OCI-LY1 (cell line): ENCODE results near the gene PRRG4.
A peak's percentile ranks its signal among the peaks of the same experiment; 100 is the strongest.
"Not testable (repeated sequence)": the region's sequence is repeated elsewhere in the genome, so short reads cannot be mapped to it uniquely, and the experiment has no call there.

Source experiments
- H2AFZ ChIP-seq: fragments of 200-600 bp; sonication (generic), shearing (Covaris generic); 2 replicates; pipeline ENCODE4 v1.6.0; 2014; ENCODE audit warnings: antibody characterized with exemption, mild to moderate bottlenecking, low read length
- H3F3A ChIP-seq: fragments of 200-600 bp; sonication (generic), shearing (Covaris generic); 2 replicates; pipeline ENCODE4 v1.6.0; 2014; ENCODE audit warnings: mild to moderate bottlenecking, antibody characterized with exemption, low read length, moderate library complexity; ENCODE audit not compliant: insufficient read depth
- H3K27ac ChIP-seq: fragments of 200-600 bp; sonication (generic); 2 replicates; pipeline ENCODE4 v1.5.1; 2014; ENCODE audit warnings: low read length, mixed run types, mild to moderate bottlenecking, low read depth; ENCODE audit not compliant: poor library complexity, severe bottlenecking
- H3K27me3 ChIP-seq: fragments of 200-600 bp; sonication (generic); 2 replicates; pipeline ENCODE4 v1.6.0; 2014; ENCODE audit warnings: antibody characterized with exemption, mild to moderate bottlenecking, low read length, moderate library complexity; ENCODE audit not compliant: insufficient read depth
- H3K36me3 ChIP-seq: fragments of 200-600 bp; sonication (generic); 2 replicates; pipeline ENCODE4 v1.6.1; 2014; ENCODE audit warnings: mild to moderate bottlenecking, antibody characterized with exemption, low read length, moderate library complexity, mixed read lengths; ENCODE audit not compliant: insufficient read depth
- H3K4me1 ChIP-seq: fragments of 200-600 bp; sonication (generic); 2 replicates; pipeline ENCODE4 v1.5.1; 2014; ENCODE audit warnings: mild to moderate bottlenecking, low read length, moderate library complexity; ENCODE audit not compliant: insufficient read depth, severe bottlenecking
- H3K4me2 ChIP-seq: fragments of 200-600 bp; sonication (generic), shearing (Covaris generic); 2 replicates; pipeline ENCODE4 v1.6.1; 2014; ENCODE audit warnings: low read length
- H3K4me3 ChIP-seq: fragments of 200-600 bp; sonication (generic); 2 replicates; pipeline ENCODE4 v1.5.1; 2014; ENCODE audit warnings: low read length, low read depth, mild to moderate bottlenecking, mixed read lengths; ENCODE audit not compliant: poor library complexity, severe bottlenecking
- H3K79me2 ChIP-seq: fragments of 200-600 bp; shearing (Covaris generic); 2 replicates; pipeline ENCODE4 v1.6.1; 2016; ENCODE audit warnings: mixed run types, low read length, mixed read lengths; ENCODE audit not compliant: insufficient read depth
- H3K9ac ChIP-seq: fragments of 200-600 bp; sonication (generic), shearing (Covaris generic); 2 replicates; pipeline ENCODE4 v1.6.1; 2014; ENCODE audit warnings: mild to moderate bottlenecking, low read length, mixed read lengths
- H3K9me2 ChIP-seq: fragments of 200-600 bp; sonication (generic), shearing (Covaris generic); 2 replicates; pipeline ENCODE4 v1.6.1; 2014; ENCODE audit warnings: low read depth, mild to moderate bottlenecking, low read length, mixed read lengths
- H3K9me3 ChIP-seq: fragments of 200-600 bp; shearing (Covaris generic); 2 replicates; pipeline ENCODE4 v1.6.1; 2014; ENCODE audit warnings: low read length, mixed read lengths
- H4K20me1 ChIP-seq: fragments of 200-600 bp; sonication (generic), shearing (Covaris generic); 2 replicates; pipeline ENCODE4 v1.6.0; 2016; ENCODE audit warnings: mild to moderate bottlenecking, low read length; ENCODE audit not compliant: insufficient read depth
- EZH2 ChIP-seq: fragments of 200-600 bp; sonication (generic), shearing (Covaris generic); IDR thresholded peaks from 2 replicates; pipeline ENCODE4 v1.8.0; 2017; ENCODE audit warnings: borderline replicate concordance, mixed run types, mild to moderate bottlenecking, antibody characterized with exemption, low read length, moderate library complexity, mixed read lengths
- TF ChIP-seq, protein P1 (sequence below): fragments of 200-600 bp; sonication (generic), shearing (Covaris generic); IDR thresholded peaks from 2 replicates; pipeline ENCODE4 v1.5.1; 2017; ENCODE audit warnings: mild to moderate bottlenecking, antibody characterized with exemption, low read length, moderate library complexity, mixed read lengths

PRRG4 gene

DNA sequence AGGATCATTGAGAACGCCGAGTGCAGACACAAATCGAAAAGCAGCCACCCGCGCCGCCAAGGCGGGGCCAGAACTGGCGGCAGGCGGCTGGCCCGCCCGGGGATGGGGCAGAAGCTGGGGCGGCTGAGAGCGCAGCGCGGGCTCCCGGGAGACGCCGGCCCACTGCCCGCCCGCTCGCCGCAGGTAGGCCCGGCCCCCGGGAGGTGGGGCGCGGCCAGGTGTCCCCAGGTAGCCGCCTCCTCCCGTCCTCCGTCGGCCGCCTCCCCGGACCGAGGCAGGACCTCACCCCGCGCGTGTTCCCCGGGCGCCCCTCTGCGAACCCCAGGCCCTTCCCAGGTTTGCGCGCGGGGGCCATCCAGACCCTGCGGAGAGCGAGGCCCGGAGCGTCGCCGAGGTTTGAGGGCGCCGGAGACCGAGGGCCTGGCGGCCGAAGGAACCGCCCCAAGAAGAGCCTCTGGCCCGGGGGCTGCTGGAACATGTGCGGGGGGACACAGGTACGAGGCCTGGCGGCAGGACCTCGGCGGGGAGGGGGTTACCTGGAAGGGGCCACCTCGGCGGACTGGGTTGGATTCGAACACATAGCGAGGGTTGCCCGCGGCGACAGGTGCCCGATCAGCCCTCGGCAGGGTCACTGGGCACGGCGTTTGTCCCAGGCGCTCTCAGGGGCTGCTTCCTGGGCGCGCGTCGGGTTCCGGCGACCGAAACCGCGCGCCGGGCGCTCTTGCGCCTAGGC lies at the start of gene PRRG4:
Gene PRRG4 (plus strand): TSS at position 248 of the 733 bp plus-strand sequence. CDS start 603 bp downstream, outside the sequence.
- Histone ChIP-seq H3K4me1 (peaks cover 4% of the 10 kb centered on the region), H3K9me2 (no peaks in the 10 kb centered on the region), H3K9ac (no peak within 1 kb of the TSS), H3K4me3 (peak within 1 kb of the TSS; percentile 48), H3K9me3 (no peaks in the 10 kb centered on the region), H3K36me3 (no peaks in the 10 kb centered on the region), H3K27ac (no peak within 1 kb of the TSS), H2AFZ (no peak within 1 kb of the TSS), H3K27me3 (no peaks in the 10 kb centered on the region), H3K4me2 (peak within 1 kb of the TSS; percentile 63), H4K20me1 (no peaks in the 10 kb centered on the region), H3K79me2 (no peaks in the 10 kb centered on the region), H3F3A (no peaks in the 10 kb centered on the region)
- TF ChIP-seq, protein P1, sequence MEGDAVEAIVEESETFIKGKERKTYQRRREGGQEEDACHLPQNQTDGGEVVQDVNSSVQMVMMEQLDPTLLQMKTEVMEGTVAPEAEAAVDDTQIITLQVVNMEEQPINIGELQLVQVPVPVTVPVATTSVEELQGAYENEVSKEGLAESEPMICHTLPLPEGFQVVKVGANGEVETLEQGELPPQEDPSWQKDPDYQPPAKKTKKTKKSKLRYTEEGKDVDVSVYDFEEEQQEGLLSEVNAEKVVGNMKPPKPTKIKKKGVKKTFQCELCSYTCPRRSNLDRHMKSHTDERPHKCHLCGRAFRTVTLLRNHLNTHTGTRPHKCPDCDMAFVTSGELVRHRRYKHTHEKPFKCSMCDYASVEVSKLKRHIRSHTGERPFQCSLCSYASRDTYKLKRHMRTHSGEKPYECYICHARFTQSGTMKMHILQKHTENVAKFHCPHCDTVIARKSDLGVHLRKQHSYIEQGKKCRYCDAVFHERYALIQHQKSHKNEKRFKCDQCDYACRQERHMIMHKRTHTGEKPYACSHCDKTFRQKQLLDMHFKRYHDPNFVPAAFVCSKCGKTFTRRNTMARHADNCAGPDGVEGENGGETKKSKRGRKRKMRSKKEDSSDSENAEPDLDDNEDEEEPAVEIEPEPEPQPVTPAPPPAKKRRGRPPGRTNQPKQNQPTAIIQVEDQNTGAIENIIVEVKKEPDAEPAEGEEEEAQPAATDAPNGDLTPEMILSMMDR: no peak
- no peak for TF ChIP-seq EZH2

DNA sequence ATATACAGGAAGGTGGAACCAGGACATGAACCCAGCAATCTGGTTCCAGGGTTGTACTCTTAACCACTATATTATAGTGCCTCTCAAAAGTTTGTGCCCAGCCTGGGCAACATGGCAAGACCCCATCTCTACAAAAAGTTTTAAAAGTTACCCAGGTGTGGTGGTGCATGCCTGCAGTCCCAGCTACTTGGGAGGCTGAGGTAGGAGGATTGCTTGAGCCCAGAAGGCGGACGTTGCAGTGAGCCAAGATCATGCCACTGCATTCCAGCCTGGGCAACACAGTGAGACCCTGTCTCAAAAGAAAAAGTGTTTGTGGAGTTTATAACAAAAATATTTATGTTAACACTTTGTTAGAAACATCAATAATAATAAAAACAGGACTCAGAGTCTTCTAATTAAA lies 48.9 kb upstream of the PRRG4 start:
- H3K9me3 ChIP-seq, H4K20me1 ChIP-seq, H3K27ac ChIP-seq, H3K27me3 ChIP-seq, H3F3A ChIP-seq, H3K4me1 ChIP-seq, H3K4me3 ChIP-seq, H3K36me3 ChIP-seq, H2AFZ ChIP-seq, H3K9ac ChIP-seq, H3K4me2 ChIP-seq, H3K9me2 ChIP-seq, H3K79me2 ChIP-seq: not testable (repeated sequence)

DNA sequence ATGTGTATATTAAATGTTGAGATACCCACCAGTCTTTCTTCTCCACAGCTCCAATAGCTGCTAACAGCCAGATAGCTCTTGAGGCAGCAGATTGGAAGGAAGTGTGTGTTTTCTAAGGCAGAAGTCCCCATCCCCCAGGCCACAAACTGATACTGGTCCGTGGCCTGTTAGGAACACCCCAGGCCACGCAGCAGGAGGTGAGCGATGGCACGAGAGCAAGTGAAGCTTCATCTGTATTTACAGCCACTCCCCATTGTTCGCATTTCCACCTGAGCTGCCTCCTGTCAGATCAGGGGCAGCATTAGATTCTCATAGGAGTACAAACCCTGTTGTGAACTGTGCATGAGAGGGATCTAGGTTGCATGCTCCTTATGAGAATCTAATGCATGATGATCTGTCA lies 48.0 kb upstream of the PRRG4 start:
- TF ChIP-seq, protein P1: no peak
- Histone ChIP-seq H3K27me3 (no peaks in the 10 kb centered on the region), H2AFZ (no peak overlapping the region), H3K9me2 (no peaks in the 10 kb centered on the region), H3K27ac (no peak overlapping the region), H3K4me2 (no peak overlapping the region), H3K4me3 (no peak overlapping the region), H3K79me2 (no peaks in the 10 kb centered on the region), H4K20me1 (no peaks in the 10 kb centered on the region), H3K36me3 (no peaks in the 10 kb centered on the region), H3K9ac (no peak overlapping the region), H3K4me1 (no peaks in the 10 kb centered on the region), H3K9me3 (no peaks in the 10 kb centered on the region), H3F3A (no peaks in the 10 kb centered on the region)

DNA sequence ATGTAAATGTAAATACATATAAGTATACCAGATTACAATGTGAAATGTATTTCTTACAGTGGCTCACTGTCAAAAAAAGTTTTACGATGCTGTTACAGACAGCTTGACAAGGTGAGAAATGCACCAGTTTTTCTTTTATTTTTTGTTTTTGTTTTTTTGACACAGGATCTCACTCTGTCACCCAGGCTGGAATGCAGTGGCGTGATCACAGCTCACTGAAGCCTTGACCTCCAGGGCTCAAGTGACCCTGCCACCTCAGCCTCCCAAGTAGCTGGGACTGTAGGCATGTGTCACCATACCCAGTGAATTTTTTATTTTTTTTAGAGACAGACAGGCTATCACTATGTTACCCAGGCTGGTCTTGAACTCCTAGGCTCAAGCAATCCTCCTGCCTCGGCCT lies 44.5 kb upstream of the PRRG4 start:
- no peaks in the 10 kb centered on the region for H3K9me3 ChIP-seq
- H3K4me1 ChIP-seq: no peaks in the 10 kb centered on the region
- TF ChIP-seq EZH2: no peak
- TF ChIP-seq, protein P1: no peak
- no peaks in the 10 kb centered on the region for H3K9me2 ChIP-seq
- H4K20me1 ChIP-seq: no peaks in the 10 kb centered on the region
- no peak overlapping the region for H2AFZ ChIP-seq
- no peak overlapping the region for H3K27ac ChIP-seq
- H3K4me3 ChIP-seq: no peak overlapping the region
- no peaks in the 10 kb centered on the region for H3F3A ChIP-seq
- H3K27me3 ChIP-seq: no peaks in the 10 kb centered on the region
- no peaks in the 10 kb centered on the region for H3K79me2 ChIP-seq
- H3K4me2 ChIP-seq: no peak overlapping the region
- H3K36me3 ChIP-seq: no peaks in the 10 kb centered on the region
- H3K9ac ChIP-seq: no peak overlapping the region
